ENCODE data around the gene TM4SF18.

The TM4SF18 gene

DNA sequence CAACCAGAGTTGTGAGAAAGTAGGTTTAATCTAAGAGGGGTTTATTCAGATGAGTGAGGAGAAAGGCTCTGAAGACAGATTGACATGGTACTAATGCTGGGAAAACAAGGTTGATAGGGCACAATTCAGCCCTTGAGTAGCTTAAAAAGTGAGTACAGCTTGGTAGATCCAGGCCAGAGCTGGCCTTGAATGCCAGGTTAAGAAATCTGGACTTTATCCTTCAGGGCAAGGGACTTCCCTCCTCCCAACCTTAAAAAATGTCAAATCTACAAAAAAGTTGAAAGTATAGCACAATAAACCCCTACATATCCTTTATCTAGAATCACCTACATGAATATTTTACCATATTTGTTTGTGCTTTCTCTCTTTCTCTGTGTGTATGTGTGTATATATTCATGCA is 7.9 kb downstream of the TM4SF18 start:
- DNase-seq, result no peak

DNA sequence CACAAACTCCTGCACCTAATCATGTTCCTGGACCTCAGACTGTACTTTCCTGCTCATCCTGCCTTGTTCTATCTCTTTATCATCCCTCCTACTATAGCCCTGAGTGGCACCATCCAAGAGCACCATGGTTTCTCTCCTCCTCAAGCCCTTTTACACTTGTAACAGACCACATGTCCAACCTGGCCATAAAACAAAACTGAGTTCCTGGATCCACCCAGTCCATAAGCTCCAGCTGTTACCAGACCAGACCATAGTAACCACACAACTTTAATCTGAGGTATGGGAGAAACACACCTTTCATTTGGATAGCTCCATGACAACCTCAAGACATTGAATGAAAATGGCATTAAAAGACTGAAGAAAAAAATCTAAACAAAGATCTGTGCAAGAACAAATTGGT is 9.1 kb downstream of the TM4SF18 start:
- no peak for DNase-seq

DNA sequence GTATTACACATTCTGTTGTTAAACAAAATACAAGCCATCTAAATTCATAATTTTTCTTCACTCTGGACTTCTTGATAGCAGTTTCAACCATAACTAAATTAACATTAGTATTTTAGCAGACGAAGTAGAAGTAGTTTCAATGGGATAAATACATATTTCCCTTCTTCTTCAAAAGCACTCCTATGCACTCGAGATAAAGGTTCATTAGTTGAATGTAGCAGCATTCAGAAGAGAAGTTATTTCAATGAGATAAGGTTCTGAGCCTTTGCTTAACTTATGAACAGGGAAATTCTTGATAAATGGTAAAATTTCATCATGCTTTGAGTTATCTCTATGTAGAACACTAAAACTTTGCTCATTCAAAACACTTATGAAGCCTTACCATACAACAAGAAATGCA is 11.8 kb downstream of the TM4SF18 start:
- DNase-seq, result no peak

GRCh38 chr3:149321136-149321535 is 12.3 kb downstream of the TM4SF18 start:
- no peak for DNase-seq

GRCh38 chr3:149319750-149320149 is 13.7 kb downstream of the TM4SF18 start:
- DNase-seq, result no peak

- DNase-seq, result no peak
Measured at GRCh38 chr3:149317072-149317471, 16.4 kb downstream of the TM4SF18 start.

- DNase-seq, result no peak
Measured at GRCh38 chr3:149316437-149316836, 17.0 kb downstream of the TM4SF18 start.

DNA sequence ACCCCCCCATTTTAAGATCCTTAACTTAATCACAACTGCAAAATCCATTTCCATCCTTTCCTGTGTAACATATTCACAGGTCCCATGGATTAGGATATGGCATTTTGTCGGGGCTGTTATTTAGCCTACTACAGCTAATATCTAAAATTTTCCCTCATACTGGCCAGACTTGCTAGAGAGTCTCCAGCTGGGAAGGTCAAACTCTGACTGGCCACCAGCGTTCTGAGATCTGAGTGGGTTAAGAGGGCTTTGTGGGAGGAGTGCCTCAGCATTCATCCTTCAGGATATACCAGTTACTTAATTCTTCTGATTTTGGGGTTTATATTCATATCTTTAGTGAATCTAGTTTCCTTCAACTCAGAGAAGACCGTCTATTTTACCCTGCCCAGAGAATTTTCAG is 17.7 kb downstream of the TM4SF18 start:
- no peak for DNase-seq

GRCh38 chr3:149314807-149315578 is 18.4 kb downstream of the TM4SF18 start:
- DNase-seq, result no peak

DNA sequence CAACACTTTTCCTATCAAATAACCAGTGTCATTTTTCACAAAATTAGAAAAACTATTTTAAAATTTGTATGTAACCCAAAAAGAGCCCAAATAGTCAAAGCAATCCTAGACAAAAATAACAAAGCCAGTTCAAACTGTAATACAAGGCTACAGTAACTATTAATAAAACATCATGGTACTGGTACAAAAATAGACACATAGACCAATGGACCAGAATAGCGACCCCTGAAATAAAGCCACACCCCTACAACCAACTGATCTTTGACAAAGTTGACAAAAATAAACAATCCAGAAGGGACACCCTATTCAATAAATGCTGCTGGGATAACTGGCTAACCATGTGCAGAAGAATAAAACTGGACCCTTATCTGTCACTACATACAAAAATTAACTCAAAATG is 19.9 kb downstream of the TM4SF18 start:
- DNase-seq, result no peak

DNA sequence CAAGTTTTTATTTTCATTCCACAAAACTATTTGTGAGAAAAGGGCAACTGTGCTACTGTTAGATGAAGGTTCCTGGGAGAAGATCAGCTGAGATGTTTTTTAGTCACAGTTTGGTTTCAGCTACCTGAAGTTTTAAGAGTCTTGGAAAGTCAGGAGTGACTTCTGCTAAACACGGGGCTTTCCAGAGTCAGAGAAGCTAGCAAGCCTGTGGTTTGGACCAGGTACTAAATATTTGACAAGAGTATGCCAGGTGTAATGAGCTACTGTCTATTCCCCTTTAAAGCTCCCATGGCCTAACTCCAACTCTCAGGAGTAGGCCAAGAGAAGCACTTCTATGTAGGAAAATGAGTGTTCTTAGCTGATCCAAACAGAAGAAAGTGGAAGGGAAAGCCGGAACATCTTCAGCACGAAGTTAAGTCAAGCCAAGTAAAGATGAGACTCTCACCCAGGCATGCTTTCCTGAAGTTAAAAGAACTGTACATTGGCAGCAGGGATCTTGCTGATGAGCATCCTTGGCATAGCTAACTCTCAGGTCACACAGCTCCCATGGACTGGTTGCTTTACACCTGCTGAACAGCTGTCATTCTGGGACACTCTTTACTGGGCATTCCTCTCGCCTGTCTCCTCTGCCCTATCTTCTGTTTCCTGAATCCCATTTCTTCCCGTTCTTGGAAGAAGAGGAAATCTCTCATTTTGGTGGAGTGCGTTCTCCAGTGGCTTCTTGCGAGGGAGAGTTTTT is 22.5 kb downstream of the TM4SF18 start:
- DNase-seq, result no peak

DNA sequence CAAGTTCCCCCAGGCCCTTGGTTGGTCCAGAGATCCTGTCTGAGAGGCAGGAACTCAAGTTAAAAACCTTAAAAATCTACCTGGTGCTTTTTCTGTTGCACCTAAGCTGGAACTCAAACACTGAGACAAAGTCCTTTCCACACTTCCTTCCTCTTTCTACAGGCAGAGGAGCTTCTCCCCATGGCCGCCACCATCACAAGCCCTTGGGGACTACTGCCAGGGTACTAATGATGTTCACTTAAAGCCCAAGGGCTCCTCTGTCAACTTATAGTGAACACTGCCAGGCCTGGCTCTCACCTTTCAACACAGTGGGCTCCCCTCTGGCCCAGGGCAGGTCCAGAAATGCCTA is 26.0 kb downstream of the TM4SF18 start:
- no peak for DNase-seq

- no peak for DNase-seq
Measured at GRCh38 chr3:149306751-149307434, 26.5 kb downstream of the TM4SF18 start.

- no peak for DNase-seq
Measured at GRCh38 chr3:149305376-149305775, 28.1 kb downstream of the TM4SF18 start.

DNA sequence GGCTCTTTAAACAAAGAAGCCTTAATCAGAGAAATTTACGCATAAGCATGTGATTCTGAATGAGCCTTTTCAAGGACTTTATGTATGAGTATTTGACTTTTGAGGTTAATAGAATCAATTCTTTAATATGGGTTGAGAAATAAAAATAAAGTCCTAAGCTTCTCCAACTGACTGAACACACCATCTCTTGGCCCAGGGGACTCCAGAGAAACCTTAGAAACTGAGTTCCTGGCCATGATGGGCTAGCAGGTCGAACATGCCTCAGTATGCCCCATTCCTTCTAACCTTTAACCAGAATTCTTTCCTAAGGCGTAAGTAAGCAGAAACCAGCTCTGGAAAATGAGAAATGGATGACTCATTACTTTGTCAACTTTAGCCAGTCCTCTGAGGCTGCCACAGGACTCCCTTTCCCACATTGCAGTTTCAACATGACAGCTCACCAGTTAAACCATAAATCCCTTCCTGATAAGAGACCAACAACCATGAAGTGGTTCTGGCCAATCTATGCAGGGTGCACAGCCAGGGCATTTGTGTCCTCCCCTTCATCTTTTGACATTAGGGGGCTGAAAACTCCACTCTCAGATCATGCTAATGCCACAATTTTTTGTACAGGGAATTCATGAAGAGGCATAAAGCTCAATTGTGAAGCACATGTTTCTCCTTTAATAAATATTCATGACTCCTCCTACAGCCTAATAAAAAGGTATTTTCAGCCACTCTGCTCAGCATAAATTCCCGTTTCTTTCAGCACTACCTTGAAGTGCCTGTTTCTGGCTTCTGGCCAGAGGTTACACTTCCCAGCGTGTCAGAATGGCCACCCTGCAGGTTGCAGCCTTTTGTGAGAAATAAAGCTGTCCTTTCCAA is 33.3 kb downstream of the TM4SF18 start:
- no peak for DNase-seq

GRCh38 chr3:149296972-149297371 is 36.5 kb downstream of the TM4SF18 start:
- DNase-seq, result no peak

GRCh38 chr3:149292666-149293065 is 40.8 kb downstream of the TM4SF18 start:
- DNase-seq, result no peak

GRCh38 chr3:149291178-149291577 is 42.3 kb downstream of the TM4SF18 start:
- peak; percentile 10 for DNase-seq

- no peak for DNase-seq
Measured at GRCh38 chr3:149288655-149289054, 44.8 kb downstream of the TM4SF18 start.

DNA sequence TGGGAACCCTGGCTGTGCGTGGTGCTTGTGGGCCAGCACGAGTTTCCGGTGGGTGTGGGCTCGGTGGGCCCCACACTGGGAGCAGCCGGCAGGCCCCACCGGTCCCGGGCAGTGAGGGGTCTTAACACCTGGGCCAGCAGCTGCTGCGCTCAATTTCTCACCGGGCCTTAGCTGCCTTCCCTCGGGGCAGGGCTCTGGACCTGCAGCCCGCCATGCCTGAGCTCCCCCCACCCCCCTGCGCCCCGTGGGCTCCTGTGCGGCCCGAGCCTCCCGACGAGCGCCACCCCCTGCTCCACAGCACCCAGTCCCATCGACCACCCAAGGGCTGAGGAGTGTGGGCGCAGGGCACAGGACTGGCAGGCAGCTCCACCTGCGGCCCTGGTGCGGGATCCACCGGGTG is 49.4 kb downstream of the TM4SF18 start:
- DNase-seq, result no peak

GRCh38 chr3:149283401-149283800 is 50.0 kb downstream of the TM4SF18 start:
- no peak for DNase-seq

DNA sequence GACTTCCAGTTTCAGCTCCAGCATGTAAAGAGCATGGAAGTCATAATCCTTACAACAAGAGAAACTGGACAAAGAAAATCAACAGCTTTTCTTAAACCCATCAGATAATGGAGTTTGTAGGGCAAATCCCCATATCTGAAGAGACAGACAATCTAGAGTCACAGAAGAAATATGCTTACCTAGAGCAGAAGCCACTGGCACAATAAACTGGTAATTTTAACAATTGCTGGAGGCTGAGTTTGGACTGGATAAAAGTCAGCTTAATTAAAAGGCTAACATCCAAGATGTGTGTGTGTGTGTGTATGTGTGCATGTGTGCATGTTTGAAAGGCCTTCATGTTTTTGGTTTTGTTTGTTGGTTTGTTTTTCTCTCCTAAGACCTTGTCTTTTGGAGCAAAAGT is 50.6 kb downstream of the TM4SF18 start:
- DNase-seq, result no peak

- no peak for DNase-seq
Measured at GRCh38 chr3:149282322-149282721, 51.1 kb downstream of the TM4SF18 start.

Measured in activated CD4-positive, alpha-beta T cell treated with anti-CD3 and anti-CD28 coated beads for 48 hours (primary cell).